ENCODE results near the gene CNGA4.
"Not testable (repeated sequence)": the region's sequence is repeated elsewhere in the genome, so short reads cannot be mapped to it uniquely, and the experiment has no call there.

CNGA4 gene

GRCh38 chr11:6225896-6226295, 13.0 kb upstream of the CNGA4 start:
- no peak for DNase-seq

GRCh38 chr11:6228520-6228919, 10.4 kb upstream of the CNGA4 start:
- no peak for DNase-seq

GRCh38 chr11:6229911-6230310, 9.0 kb upstream of the CNGA4 start:
- DNase-seq: no peak

GRCh38 chr11:6232899-6233298, 6.0 kb upstream of the CNGA4 start:
- DNase-seq: no peak

- no peak for DNase-seq
Measured at GRCh38 chr11:6233984-6234386, 4.9 kb upstream of the CNGA4 start.

GRCh38 chr11:6234387-6235107, 4.3 kb upstream of the CNGA4 start, which contains the start of gene FHIP1B:
TSS of gene FHIP1B (minus strand) at chr11:6234636. CDS start at chr11:6224516, 10,120 bp downstream.
- DNase-seq: peak; percentile 99

GRCh38 chr11:6237266-6237665, 1.6 kb upstream of the CNGA4 start:
- DNase-seq: no peak

GRCh38 chr11:6237761-6238302, 1.1 kb upstream of the CNGA4 start:
- no peak for DNase-seq

- DNase-seq: no peak
Measured at GRCh38 chr11:6240139-6240538, 1.2 kb downstream of the CNGA4 start.

GRCh38 chr11:6240781-6241180, 1.9 kb downstream of the CNGA4 start:
- no peak for DNase-seq

- no peak for DNase-seq
Measured at GRCh38 chr11:6241316-6241715, 2.4 kb downstream of the CNGA4 start.

GRCh38 chr11:6245536-6245935, 6.6 kb downstream of the CNGA4 start:
- no peak for DNase-seq

GRCh38 chr11:6248248-6248647, 9.4 kb downstream of the CNGA4 start:
- DNase-seq: no peak

GRCh38 chr11:6248897-6249296, 10.0 kb downstream of the CNGA4 start:
- DNase-seq: not testable (repeated sequence)

GRCh38 chr11:6249770-6250555, 11.1 kb downstream of the CNGA4 start:
- no peak for DNase-seq

- DNase-seq: peak; percentile 15
Measured at GRCh38 chr11:6251120-6251733, 12.3 kb downstream of the CNGA4 start.

- no peak for DNase-seq
Measured at GRCh38 chr11:6251990-6252473, 13.1 kb downstream of the CNGA4 start.

GRCh38 chr11:6253197-6253596, 14.3 kb downstream of the CNGA4 start:
- DNase-seq: no peak

- DNase-seq: no peak
Measured at GRCh38 chr11:6258141-6258540, 19.3 kb downstream of the CNGA4 start.

- DNase-seq: no peak
Measured at GRCh38 chr11:6258571-6259081, 19.7 kb downstream of the CNGA4 start.

GRCh38 chr11:6260207-6260726, 21.4 kb downstream of the CNGA4 start:
- no peak for DNase-seq

GRCh38 chr11:6263662-6264061, 24.8 kb downstream of the CNGA4 start:
- DNase-seq: no peak

- DNase-seq: no peak
Measured at GRCh38 chr11:6268820-6269219, 29.9 kb downstream of the CNGA4 start.

Measured in NCI-H510A (cell line).